Cardiac ventricle fibroblast (primary cell): ENCODE data around the gene LYPLAL1. TPM values are rescaled to one million over a fixed set of nuclear protein-coding genes. Genes with fewer than 3 reads are reported as not detected.

ENCODE experiments used
- total RNA-seq: library from RNA; depleted of rRNA; stranded (reverse); fragments of >200 nt; gene quantifications from 2 replicates; pipeline ENCODE4 v1.2.3, GENCODE V29; 2015

The LYPLAL1 gene
- total RNA-seq: 12.4 and 16.7 TPM in 2 replicates

GRCh38 chr1:219173758-219174459 lies at the start of gene LYPLAL1:
TSS of gene LYPLAL1 (plus strand) at chr1:219173878. CDS start at chr1:219173891, 13 bp downstream.

